Measurements from ENCODE around the gene CELSR1.
A peak's percentile ranks its signal among the peaks of the same experiment; 100 is the strongest.

Gene CELSR1

GRCh38 chr22:46349238-46349637 lies 188.2 kb downstream of the CELSR1 start:
- no peak for DNase-seq (ENCODE audit: low read depth)

- DNase-seq (ENCODE audit: low read depth): no peak
Observed at GRCh38 chr22:46348099-46348695, 189.2 kb downstream of the CELSR1 start.

- no peak for DNase-seq (ENCODE audit: low read depth)
Observed at GRCh38 chr22:46347646-46348045, 189.8 kb downstream of the CELSR1 start.

- DNase-seq (ENCODE audit: low read depth): no peak
Observed at GRCh38 chr22:46346680-46347405, 190.6 kb downstream of the CELSR1 start.

GRCh38 chr22:46340676-46341075 lies 196.7 kb downstream of the CELSR1 start:
- no peak for DNase-seq (ENCODE audit: low read depth)

GRCh38 chr22:46339956-46340355 lies 197.5 kb downstream of the CELSR1 start:
- DNase-seq (ENCODE audit: low read depth): no peak

GRCh38 chr22:46338636-46339035 lies 198.8 kb downstream of the CELSR1 start:
- no peak for DNase-seq (ENCODE audit: low read depth)

- DNase-seq (ENCODE audit: low read depth): no peak
Observed at GRCh38 chr22:46337870-46338269, 199.6 kb downstream of the CELSR1 start.

- no peak for DNase-seq (ENCODE audit: low read depth)
Observed at GRCh38 chr22:46336119-46337078, 201.0 kb downstream of the CELSR1 start.

- peak; percentile 64 for DNase-seq (ENCODE audit: low read depth)
Observed at GRCh38 chr22:46335201-46336118, 202.0 kb downstream of the CELSR1 start, which contains the start of gene TRMU. TRMU (plus strand) TSS chr22:46335714; CDS start chr22:46335765, 51 bp downstream.

GRCh38 chr22:46331496-46331895 lies 205.9 kb downstream of the CELSR1 start:
- DNase-seq (ENCODE audit: low read depth): no peak

GRCh38 chr22:46330426-46330825 lies 207.0 kb downstream of the CELSR1 start:
- DNase-seq (ENCODE audit: low read depth): no peak

- DNase-seq (ENCODE audit: low read depth): no peak
Observed at GRCh38 chr22:46329616-46330015, 207.8 kb downstream of the CELSR1 start.

- DNase-seq (ENCODE audit: low read depth): no peak
Observed at GRCh38 chr22:46328797-46329196, 208.6 kb downstream of the CELSR1 start.

- no peak for DNase-seq (ENCODE audit: low read depth)
Observed at GRCh38 chr22:46327691-46328465, 209.5 kb downstream of the CELSR1 start.

GRCh38 chr22:46326066-46326680 lies 211.2 kb downstream of the CELSR1 start:
- DNase-seq (ENCODE audit: low read depth): no peak

GRCh38 chr22:46323162-46323561 lies 214.3 kb downstream of the CELSR1 start:
- no peak for DNase-seq (ENCODE audit: low read depth)

- no peak for DNase-seq (ENCODE audit: low read depth)
Observed at GRCh38 chr22:46322711-46323110, 214.7 kb downstream of the CELSR1 start.

GRCh38 chr22:46320716-46321386 lies 216.6 kb downstream of the CELSR1 start:
- DNase-seq (ENCODE audit: low read depth): no peak
